HG03175 (cell line): ENCODE data around the gene SYPL1.

Source experiments
- ATAC-seq: cut with Tn5 transposase; IDR thresholded peaks from one replicate; pipeline ENCODE4 v1.9.1; 2021; ENCODE audit warnings: mild to moderate bottlenecking, moderate library complexity; ENCODE audit not compliant: unreplicated experiment

The SYPL1 gene

GRCh38 chr7:106054156-106054910 lies 57.8 kb downstream of the SYPL1 start:
- no peak for ATAC-seq

GRCh38 chr7:106053109-106053508 lies 59.0 kb downstream of the SYPL1 start:
- ATAC-seq = no peak

- ATAC-seq = no peak
These were observed 59.4 kb downstream of the SYPL1 start for GRCh38 chr7:106052681-106053080.

- ATAC-seq = no peak
These were observed 61.4 kb downstream of the SYPL1 start for GRCh38 chr7:106050746-106051117.

GRCh38 chr7:106050002-106050745 lies 61.9 kb downstream of the SYPL1 start:
- ATAC-seq = no peak

- ATAC-seq = no peak
These were observed 62.9 kb downstream of the SYPL1 start for GRCh38 chr7:106049139-106049752.

- no peak for ATAC-seq
These were observed 63.4 kb downstream of the SYPL1 start for GRCh38 chr7:106048706-106049020.

- ATAC-seq = no peak
These were observed 64.0 kb downstream of the SYPL1 start for GRCh38 chr7:106047818-106048705.

- no peak for ATAC-seq
These were observed 64.9 kb downstream of the SYPL1 start for GRCh38 chr7:106047184-106047583.

GRCh38 chr7:106045586-106045985 lies 66.5 kb downstream of the SYPL1 start:
- no peak for ATAC-seq

GRCh38 chr7:106045139-106045538 lies 67.0 kb downstream of the SYPL1 start:
- ATAC-seq = no peak

- no peak for ATAC-seq
These were observed 69.9 kb downstream of the SYPL1 start for GRCh38 chr7:106042196-106042611.

- no peak for ATAC-seq
These were observed 70.9 kb downstream of the SYPL1 start for GRCh38 chr7:106041140-106041717.
